A172 (cell line): ENCODE measurements around the gene MBD4. TPM values are rescaled to one million over a fixed set of nuclear protein-coding genes. Genes with fewer than 3 reads are reported as not detected.
"Not testable (repeated sequence)": the region's sequence is repeated elsewhere in the genome, so short reads cannot be mapped to it uniquely, and the experiment has no call there.

Experiments
- DNase-seq: peaks from one replicate; pipeline ENCODE4 v3.0.0-alpha.2; 2015; ENCODE audit warnings: low spot score
- total RNA-seq: library from RNA; depleted of rRNA; stranded (reverse); fragments of >200 nt; shearing (Covaris generic); gene quantifications from 2 replicates; pipeline ENCODE4 v1.2.3, GENCODE V29; 2014

Gene MBD4
- total RNA-seq, 1 experiment from 2014 or later: 63.0 TPM

- DNase-seq: no peak
Measured at GRCh38 chr3:129409541-129409940, 30.2 kb downstream of the MBD4 start.

DNA sequence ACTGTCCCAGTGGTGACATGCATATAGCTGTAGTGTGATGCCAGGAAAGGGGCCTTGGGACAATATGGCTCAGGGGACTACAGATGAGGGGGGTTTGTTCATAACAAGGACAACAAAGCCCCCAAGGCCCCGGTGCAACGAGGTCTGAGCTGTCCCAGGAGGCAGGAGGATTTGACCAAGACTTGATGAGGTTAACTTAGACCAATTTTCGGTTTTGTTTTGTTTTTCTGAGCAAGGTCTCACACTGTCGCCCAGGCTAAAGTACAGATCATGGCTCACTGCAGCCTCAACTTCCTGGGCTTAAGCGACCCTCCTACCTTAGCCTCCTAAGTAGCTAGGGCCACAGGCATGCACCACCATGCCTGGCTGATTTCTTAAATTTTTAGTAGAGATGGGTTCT lies 35.1 kb downstream of the MBD4 start:
- no peak for DNase-seq

GRCh38 chr3:129404130-129404529 lies 35.6 kb downstream of the MBD4 start:
- DNase-seq: no peak

DNA sequence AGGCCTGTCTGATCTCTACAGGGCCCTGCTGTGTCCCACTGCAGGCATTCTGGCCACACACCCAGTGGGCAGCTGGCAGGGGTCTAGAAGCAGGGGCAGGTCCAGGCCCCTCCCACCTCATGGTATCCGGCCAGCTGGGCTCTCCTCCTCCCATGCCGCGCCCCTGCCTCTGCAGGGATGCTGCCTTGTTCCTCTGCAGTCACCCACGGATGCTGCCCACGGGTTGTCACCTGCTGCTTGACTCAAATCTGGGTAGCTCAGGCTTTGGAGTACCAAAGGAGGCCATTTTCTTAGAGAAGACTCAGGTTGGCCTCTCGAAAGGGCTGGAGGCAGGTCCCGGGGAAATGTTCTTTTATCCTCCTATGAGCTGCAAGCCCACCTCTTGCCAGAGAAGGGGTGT lies 36.3 kb downstream of the MBD4 start:
- no peak for DNase-seq

DNA sequence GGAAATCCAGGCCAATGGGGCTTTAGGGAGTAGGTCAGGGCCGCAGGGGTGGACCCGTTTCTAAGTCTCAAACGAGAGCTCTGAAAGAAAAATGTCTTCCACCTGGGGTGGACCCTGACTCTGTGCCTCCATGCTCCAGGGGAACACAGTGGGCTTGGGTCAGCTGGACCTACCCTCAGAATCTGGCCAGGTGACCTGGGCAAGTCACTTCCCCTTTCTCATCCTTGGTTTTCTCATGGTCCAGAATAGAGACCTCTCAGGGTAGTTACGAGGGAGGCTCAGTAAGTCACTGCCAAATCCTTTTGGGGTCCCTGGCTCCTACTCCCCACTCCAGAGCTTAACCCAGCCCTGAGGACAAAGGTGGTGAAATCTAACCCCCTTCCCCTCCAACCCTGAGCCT lies 37.1 kb downstream of the MBD4 start:
- no peak for DNase-seq

DNA sequence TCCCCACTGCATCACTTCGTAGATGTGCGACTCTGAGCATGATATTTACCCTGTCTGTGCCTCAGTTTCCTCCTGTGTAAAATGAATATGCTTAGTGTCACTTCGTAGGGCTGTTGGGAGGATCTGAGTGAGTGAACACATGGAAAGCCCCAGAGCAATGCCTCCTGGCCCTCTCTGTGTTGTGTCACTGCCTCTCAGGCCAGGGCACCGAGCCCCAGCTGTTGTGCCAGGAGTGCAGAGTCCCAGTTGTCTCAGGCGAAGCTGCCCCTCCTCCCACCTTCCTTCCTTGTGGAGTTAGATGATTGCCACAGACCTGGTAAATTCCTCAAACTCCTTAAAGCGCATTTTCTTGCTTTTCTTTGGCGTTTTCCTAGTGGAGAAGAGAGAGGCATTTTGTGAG lies 37.5 kb downstream of the MBD4 start:
- no peak for DNase-seq

- peak; percentile 64 for DNase-seq
Measured at GRCh38 chr3:129399895-129400357, 39.8 kb downstream of the MBD4 start.

GRCh38 chr3:129399145-129399894 lies 40.4 kb downstream of the MBD4 start:
- peak; percentile 99 for DNase-seq

GRCh38 chr3:129398803-129399144 lies 41.0 kb downstream of the MBD4 start:
- no peak for DNase-seq

DNA sequence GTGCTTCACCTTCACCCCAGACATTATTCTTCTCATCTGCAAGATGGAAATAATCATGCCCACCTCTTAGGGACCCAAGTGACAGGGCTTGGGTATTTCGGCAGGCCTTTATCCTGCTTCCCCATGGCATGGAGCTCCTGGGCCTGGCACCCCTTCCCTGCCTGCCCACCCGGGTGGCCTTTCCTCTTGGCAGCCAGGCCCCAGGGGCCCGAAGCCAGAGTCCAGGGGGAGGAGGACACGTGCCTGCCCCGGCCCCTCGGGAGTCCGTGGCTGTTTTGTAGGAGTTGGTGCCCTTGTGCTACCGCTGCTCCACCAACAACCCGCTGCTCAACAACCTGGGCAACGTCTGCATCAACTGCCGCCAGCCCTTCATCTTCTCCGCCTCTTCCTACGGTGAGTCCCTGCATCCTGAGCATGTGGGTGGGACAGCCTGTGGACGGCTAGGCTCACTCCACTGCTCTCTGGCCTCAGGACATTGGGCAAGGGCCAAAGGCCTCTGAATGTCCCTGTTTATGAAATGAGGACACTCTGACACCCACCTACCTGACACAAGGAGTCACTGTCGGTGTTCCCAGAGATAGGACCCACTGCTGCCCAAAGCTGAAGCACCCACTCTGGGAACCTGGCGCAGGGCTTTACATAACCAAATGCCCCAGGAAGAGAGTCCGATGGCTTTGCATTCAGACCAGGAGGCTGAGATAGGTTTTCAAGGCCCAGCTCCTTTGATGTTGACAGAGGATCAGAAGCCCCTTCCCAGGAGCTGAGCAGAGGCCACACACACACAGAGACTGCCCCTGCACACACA lies 45.8 kb downstream of the MBD4 start:
- DNase-seq: not testable (repeated sequence)

DNA sequence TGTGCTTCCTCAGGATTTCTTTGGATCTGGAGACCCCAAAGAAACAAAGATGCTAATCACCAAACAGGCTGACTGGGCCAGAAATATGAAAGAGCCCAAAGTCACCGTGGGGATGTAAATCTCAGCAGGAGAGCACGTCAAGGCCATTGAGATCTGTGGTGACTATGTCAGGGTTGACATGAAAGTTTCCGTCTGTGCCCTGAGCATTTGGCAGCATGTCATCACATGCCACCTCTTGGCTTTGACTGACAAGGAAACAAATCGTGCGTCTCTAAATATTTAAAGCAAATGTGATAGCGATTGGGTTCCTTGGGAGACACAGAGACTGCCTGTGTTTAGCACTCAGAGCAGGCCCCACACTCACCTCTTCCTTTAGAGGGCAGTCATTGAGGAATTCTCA lies 46.5 kb downstream of the MBD4 start:
- DNase-seq: no peak

DNA sequence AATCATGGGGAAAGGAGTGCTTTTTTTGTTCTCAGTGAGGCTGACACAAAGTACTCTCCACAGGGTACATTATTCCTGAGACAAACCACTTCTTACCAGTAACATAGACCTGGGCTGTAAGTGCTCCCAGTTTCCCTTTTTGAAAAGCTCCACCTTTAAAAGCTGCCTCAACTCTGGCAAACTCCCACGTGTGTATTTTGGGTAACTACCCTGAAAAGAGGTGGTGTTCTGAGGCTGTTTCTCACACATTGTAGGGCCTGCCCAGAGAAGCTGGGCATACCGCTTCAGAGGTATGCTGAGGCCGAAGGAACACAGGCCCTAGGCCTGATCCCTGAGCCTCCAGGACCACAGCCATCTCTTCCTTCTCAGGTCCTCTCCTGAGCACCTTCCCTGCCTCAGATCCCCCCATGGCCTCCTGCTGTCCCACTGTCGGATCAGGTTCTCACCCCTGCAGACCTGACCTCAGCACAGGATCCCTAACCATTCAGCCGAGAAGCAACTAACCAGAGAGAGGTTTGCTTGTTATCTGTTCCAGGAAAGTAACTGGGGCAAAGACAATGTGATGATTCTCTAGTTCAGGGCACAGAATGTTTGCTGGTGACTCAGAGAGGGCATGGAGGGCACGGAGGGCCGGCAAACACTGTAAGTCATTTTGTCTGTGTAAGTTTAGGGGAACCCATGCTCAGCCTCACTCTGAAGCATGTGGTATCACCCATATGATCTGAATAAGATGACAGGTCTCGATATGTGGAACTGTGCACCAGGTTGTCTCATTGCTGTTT lies 47.5 kb downstream of the MBD4 start:
- not testable (repeated sequence) for DNase-seq

- DNase-seq: not testable (repeated sequence)
Measured at GRCh38 chr3:129391583-129391982, 48.2 kb downstream of the MBD4 start.

DNA sequence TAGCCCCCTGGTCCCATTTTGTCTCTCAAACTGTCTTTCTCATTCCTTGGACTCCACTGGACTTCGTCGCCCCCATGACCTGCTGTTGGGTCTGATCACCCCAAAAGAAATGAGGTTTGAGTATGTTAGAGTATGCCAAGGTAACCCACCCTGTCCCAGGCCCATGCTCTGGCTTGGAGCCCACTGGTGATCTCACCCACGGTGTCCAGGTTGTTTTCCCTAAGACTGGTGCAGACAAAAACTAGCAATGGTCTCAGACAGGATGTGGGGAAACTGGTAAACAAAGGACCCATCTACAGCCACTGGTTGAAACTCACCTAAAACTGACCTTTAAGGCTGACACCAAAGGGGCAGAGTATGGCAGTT lies 50.2 kb downstream of the MBD4 start:
- peak; percentile 38 for DNase-seq

DNA sequence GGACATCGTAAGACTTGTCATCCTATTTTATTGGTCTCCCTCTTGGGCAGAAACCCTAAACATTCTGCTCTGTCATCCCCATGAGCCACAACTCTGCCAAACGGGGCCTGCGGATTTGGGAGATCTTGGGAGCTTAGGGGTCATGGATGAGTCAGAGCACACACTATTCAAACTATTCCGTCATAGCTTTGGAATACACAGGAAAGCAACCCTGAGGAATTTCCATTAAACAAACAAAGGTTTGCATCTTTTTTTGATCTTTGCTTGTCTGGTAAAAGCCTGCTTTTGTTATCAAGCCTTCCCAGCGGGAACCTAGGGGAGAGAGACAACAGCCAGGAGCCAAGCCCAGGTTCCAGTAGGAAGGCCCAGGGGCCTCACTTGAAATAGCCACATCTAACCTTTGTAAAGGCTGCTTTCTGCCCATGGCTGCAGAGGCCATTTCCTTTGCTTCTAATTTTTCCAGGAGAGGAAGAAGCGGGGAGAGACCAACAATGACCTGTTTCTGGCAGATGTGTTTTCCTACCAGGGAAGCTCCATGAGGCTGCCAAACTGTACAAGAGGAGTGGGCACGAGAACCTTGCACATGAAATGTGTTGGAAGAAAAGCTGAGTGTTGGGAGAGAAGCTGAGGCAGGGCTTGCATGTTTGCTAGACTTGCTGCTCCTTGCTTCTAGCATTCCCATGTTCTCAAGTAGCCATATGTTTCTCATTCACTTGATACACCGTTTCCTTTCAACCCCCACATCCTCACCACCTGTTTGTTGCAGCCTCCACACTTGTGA lies 50.8 kb downstream of the MBD4 start:
- peak; percentile 95 for DNase-seq

DNA sequence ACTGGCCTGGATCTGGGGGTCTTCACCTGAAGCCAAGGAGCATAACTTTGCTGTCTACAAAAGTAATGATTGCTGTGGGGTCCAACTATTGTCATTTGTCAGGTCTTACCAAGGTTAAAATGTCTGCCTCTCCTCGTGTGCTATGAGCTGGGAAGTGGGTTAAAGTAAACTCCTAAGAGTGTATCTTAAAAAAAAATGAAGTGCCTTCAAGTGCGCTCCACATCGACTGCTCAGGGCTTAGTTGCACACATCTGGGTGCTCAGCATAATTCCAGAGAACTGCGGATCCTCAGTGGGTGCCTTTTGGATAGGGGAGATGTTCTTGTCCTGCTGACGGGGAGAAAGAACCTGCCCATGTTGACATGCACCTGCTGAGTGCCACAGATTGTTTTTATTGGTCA lies 52.3 kb downstream of the MBD4 start:
- no peak for DNase-seq

GRCh38 chr3:129386984-129387383 lies 52.8 kb downstream of the MBD4 start:
- DNase-seq: no peak

- not testable (repeated sequence) for DNase-seq
Measured at GRCh38 chr3:129385507-129385906, 54.2 kb downstream of the MBD4 start.

- no peak for DNase-seq
Measured at GRCh38 chr3:129384594-129385323, 55.0 kb downstream of the MBD4 start.

DNA sequence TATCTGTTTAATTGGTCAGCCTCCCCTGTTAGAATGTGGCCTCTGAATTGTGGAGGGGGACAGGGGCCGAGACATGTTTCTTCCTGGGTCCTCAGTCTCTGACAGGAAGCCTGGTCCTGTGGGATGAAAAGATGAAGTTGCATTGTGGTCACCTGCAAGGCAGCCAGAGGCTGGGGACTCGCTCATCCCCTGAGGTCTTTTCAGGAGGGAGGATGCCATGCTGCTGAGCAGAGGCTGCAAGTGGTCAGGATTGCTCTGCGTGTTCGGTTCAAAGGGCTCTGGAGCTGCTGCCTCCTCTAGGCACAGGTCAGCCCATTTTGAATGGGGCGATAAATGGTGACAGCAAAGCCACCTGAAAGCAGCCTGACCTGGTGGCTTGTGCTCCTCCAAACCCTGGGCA lies 55.6 kb downstream of the MBD4 start:
- not testable (repeated sequence) for DNase-seq

- peak; percentile 90 for DNase-seq
Measured at GRCh38 chr3:129383292-129383860, 56.4 kb downstream of the MBD4 start.
